Neuron (in vitro differentiated cells): Measurements from ENCODE around the gene NPHP4.
"Not testable (repeated sequence)": the region's sequence is repeated elsewhere in the genome, so short reads cannot be mapped to it uniquely, and the experiment has no call there.

ENCODE experiments used
- H2AFZ ChIP-seq: one replicate; pipeline ENCODE4 v1.6.1; 2013; ENCODE audit warnings: low read depth, mild to moderate bottlenecking, inconsistent platforms, low read length, moderate library complexity
- H3K27me3 ChIP-seq: one replicate; pipeline ENCODE4 v1.6.1; 2013; ENCODE audit warnings: low read length; ENCODE audit not compliant: insufficient read depth
- H3K36me3 ChIP-seq: one replicate; pipeline ENCODE4 v1.6.1; 2013; ENCODE audit warnings: low read length; ENCODE audit not compliant: insufficient read depth
- H3K4me1 ChIP-seq: one replicate; pipeline ENCODE4 v1.6.1; 2013; ENCODE audit warnings: low read length; ENCODE audit not compliant: insufficient read depth
- H3K4me3 ChIP-seq: 2 replicates; pipeline ENCODE4 v1.5.1; 2013; ENCODE audit warnings: mild to moderate bottlenecking, low read length, moderate library complexity
- H3K9me3 ChIP-seq: one replicate; pipeline ENCODE4 v1.6.1; 2013; ENCODE audit warnings: low read length

Gene NPHP4

DNA sequence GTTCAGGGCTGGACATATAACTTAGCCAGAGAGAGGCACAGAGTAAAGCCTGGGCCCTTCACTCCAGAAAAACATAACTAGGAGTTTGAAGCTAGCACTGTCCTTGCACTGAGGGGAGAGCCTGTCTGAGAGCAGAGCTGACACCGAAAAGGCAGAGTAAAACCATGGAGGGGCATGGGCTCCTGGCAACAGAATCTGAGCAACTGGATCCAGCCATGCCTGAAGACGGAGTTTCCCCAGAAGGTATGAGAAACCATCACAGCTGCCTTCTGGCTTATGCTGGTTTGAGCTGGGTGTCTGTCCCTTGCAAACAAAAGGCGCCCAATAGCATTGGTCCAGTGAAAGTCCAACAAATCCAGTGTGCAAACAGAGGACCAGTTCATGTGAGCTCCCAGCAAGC is 137.5 kb downstream of the NPHP4 start:
- Histone ChIP-seq H3K36me3 (no peaks in the 10 kb centered on the region), H3K4me3 (no peak overlapping the region), H3K4me1 (no peaks in the 10 kb centered on the region), H2AFZ (no peak overlapping the region), H3K9me3 (no peaks in the 10 kb centered on the region), H3K27me3 (no peaks in the 10 kb centered on the region)

DNA sequence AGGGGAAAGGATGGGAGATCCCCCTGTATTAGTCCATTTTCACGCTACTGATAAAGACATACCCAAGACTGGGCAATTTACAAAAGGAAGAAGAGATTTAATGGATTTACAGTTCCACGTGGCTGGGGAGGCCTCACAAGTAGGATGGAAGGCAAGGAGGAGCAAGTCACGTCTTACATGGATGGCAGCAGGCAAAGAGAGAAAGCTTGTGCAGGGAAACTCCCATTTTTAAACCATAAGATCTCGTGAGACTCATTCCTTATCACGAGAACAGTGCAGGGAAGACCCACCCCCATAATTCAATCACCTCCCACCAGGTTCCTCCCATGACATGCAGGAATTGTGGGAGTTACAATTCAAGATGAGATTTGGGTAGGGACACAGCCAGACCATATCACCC is 138.4 kb downstream of the NPHP4 start:
- not testable (repeated sequence) for H2AFZ ChIP-seq, H3K27me3 ChIP-seq, H3K36me3 ChIP-seq, H3K4me1 ChIP-seq, H3K4me3 ChIP-seq, H3K9me3 ChIP-seq

DNA sequence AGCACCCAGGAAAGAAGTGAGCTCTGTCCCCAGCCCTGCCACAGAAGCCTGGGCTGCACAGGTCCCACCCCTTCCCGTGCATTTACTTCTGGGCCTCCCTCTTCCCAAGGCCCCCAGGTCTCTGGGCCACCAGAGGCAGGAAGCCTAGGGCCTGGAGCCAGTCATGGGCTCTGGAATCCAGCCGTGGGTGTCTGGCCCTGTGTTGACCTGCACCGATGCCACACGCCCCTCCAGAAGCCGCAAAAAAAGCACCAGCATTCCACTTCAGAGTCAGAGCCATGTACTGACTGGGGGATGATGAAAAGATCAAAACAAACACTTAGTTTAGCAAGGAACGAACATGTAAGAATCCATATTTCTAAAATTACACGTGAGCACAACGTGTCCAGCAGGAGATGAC is 141.7 kb downstream of the NPHP4 start:
- no peak overlapping the region for H2AFZ ChIP-seq
- H3K27me3 ChIP-seq = peaks cover 5% of the 10 kb centered on the region
- H3K36me3 ChIP-seq = no peaks in the 10 kb centered on the region
- H3K9me3 ChIP-seq = no peaks in the 10 kb centered on the region
- no peak overlapping the region for H3K4me3 ChIP-seq
- no peaks in the 10 kb centered on the region for H3K4me1 ChIP-seq

DNA sequence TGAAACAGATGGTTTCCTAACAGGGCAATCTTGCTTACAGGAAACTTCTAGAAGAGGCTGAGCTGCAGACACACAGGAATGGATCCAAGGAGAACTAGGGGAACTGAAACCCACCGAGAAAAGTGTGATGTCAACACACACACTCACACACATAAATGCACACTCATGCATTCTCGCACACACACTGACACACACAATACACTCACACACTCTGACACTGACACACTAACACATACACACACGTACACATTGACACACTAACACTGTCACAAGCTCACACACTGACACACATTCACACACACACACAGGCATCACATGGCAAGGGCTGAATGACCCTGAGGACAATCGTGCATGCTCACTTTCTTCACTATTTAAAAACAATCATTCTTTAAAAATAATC is 142.7 kb downstream of the NPHP4 start:
- no peaks in the 10 kb centered on the region for H3K9me3 ChIP-seq
- H3K4me3 ChIP-seq = no peak overlapping the region
- peaks cover 8% of the 10 kb centered on the region for H3K27me3 ChIP-seq
- no peak overlapping the region for H2AFZ ChIP-seq
- H3K36me3 ChIP-seq = no peaks in the 10 kb centered on the region
- no peaks in the 10 kb centered on the region for H3K4me1 ChIP-seq

DNA sequence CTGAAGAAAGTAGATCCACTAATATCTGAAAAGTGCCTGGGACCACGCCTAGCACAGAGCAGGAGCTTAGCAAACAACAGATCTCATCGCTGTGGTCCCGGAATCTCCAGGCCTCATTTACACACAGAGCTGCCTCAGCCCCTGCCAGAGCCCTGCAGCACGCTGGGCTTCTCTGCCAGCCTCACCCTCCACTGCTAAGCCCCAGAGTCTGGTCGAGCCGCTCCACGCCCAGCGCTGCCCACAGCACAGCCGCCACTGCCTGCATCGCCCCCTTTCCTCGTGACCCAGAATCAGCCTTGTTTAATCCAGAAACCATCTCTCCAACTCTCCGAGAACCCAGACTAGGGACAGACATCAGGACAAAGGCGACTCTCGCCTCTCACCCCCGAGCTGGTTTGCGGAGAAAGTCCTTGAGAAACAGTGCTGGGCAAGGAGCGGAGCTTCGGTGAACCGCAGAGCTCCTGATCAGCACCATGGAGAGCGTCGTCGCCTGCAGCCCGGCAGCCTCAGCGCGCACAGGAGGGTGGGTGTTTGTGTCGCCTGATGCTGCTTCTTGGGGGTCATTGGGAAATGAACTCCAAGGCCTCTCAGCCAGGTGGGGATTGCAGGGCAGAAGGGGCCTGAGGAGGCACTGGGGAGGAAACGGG is 145.1 kb downstream of the NPHP4 start:
- H3K4me1 ChIP-seq = no peaks in the 10 kb centered on the region
- no peak overlapping the region for H3K4me3 ChIP-seq
- H3K9me3 ChIP-seq = no peaks in the 10 kb centered on the region
- peaks cover 16% of the 10 kb centered on the region for H3K27me3 ChIP-seq
- no peaks in the 10 kb centered on the region for H3K36me3 ChIP-seq
- no peak overlapping the region for H2AFZ ChIP-seq

- H3K27me3 ChIP-seq = peaks cover 24% of the 10 kb centered on the region
- no peaks in the 10 kb centered on the region for H3K9me3 ChIP-seq
- H2AFZ ChIP-seq = no peak overlapping the region
- H3K4me3 ChIP-seq = no peak overlapping the region
- no peaks in the 10 kb centered on the region for H3K4me1 ChIP-seq
- no peaks in the 10 kb centered on the region for H3K36me3 ChIP-seq
Measured at GRCh38 chr1:5845376-5845775, 146.8 kb downstream of the NPHP4 start.

DNA sequence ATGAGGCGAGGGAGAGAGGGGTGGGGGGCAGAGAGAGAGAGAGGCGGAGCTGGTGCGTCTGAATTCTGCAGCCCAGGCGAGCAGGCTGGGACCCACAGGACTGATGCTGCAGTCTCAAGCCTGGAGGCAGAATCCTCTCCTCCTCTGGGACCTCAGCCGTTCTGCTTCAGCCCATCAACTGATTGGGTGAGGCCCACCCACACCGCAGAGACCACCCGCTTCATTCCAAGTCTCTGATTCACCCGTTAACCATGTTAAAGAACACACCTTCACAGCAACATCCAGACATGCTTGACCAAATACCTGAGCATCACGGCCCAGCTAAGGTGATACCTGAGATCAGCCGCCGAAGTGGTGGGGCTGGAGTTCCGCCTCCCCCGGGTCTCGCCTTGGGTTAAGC is 147.8 kb downstream of the NPHP4 start:
- H3K4me1 ChIP-seq = no peaks in the 10 kb centered on the region
- no peak overlapping the region for H2AFZ ChIP-seq
- H3K9me3 ChIP-seq = no peaks in the 10 kb centered on the region
- no peak overlapping the region for H3K4me3 ChIP-seq
- no peaks in the 10 kb centered on the region for H3K36me3 ChIP-seq
- H3K27me3 ChIP-seq = peaks cover 24% of the 10 kb centered on the region

- H3K36me3 ChIP-seq = no peaks in the 10 kb centered on the region
- no peak overlapping the region for H2AFZ ChIP-seq
- no peak overlapping the region for H3K4me3 ChIP-seq
- peaks cover 28% of the 10 kb centered on the region for H3K27me3 ChIP-seq
- no peaks in the 10 kb centered on the region for H3K4me1 ChIP-seq
- no peaks in the 10 kb centered on the region for H3K9me3 ChIP-seq
Measured at GRCh38 chr1:5843521-5844096, 148.6 kb downstream of the NPHP4 start.

DNA sequence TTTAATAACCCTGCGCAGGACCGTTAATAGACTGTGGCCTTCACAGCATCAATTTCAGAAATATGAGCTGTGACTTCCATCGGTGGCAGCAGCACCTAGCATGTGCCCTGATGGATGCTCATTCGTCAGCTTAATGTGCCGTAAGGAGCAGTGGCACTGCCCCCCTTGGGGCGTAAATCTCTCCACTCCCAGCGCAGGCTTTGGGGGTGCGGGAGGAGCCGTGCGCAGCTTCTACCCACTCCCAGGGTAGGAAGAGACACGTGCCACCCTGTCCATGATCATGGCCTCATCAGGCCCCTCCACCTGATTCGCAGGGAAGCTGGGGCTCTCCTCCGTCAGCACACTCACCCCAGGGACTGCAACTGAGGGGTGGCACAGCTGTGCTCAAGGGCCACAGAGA is 149.5 kb downstream of the NPHP4 start:
- no peaks in the 10 kb centered on the region for H3K4me1 ChIP-seq
- H3K4me3 ChIP-seq = no peak overlapping the region
- no peaks in the 10 kb centered on the region for H3K36me3 ChIP-seq
- peaks cover 35% of the 10 kb centered on the region for H3K27me3 ChIP-seq
- no peaks in the 10 kb centered on the region for H3K9me3 ChIP-seq
- no peak overlapping the region for H2AFZ ChIP-seq

DNA sequence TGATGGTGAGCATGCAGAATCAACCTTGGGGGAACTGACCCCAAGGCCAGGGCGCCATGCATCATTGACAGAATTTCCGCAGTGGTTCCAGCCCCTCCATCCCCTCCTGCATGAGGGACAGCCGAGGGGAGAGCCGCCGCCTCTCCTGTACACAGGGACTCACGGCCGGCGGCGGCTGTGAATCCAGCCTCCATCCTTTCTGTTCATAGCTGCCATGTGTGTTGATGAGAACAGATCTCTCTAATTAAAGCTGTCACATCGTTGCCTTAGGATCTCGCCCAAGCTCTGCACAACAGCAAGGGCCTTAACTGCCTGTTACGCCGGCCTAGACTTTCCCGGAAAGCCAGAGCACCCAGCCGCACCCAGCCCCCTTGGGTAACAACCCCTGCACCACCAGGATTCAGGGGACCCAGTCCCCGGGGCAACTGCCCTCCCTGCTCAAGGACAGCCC is 151.6 kb downstream of the NPHP4 start:
- H2AFZ ChIP-seq = no peak overlapping the region

GRCh38 chr1:5839881-5840550 is 152.2 kb downstream of the NPHP4 start:
- Histone ChIP-seq H3K4me1 (no peaks in the 10 kb centered on the region), H3K36me3 (no peaks in the 10 kb centered on the region), H3K9me3 (no peaks in the 10 kb centered on the region), H3K4me3 (no peak overlapping the region), H2AFZ (no peak overlapping the region), H3K27me3 (peaks cover 36% of the 10 kb centered on the region)

More for the DNA sequence above, 151.6 kb downstream of the NPHP4 start:
- Histone ChIP-seq H3K27me3 (peaks cover 33% of the 10 kb centered on the region), H3K36me3 (no peaks in the 10 kb centered on the region), H3K9me3 (no peaks in the 10 kb centered on the region), H3K4me3 (no peak overlapping the region), H3K4me1 (no peaks in the 10 kb centered on the region)

DNA sequence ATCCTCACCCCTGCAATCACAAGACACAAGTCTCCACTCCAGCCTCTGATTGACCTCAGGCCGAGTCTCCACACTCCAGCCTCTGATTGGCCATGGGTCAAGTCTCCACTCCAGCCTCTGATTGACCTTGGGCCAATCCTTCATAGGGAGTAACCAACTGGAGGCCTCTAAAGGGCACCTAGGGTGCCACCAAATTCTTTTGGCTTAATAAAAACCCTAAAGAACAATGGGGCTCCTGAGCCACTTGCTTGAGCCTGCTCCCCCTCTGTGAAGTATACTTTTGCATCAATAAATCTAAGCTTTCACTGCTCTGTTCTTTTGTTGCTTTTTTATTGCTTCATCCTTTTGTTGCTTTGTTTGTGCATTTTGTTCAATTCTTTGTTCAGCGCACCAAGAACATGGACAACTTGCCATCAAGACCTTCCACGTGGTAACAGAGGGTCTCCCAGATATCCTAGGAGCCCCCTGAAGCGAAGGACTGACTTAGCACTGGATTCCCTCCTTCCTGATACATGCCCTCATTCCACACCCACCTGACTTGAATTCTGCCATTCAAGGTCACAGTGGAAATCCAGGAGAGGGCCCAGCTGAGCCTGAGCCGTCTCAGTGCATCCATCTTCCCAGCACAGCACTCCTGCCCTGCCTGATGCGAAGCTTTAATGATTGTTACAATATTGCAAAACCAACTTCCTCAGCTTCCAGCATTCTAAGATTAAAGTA is 152.9 kb downstream of the NPHP4 start:
- H3K36me3 ChIP-seq = no peaks in the 10 kb centered on the region
- H3K9me3 ChIP-seq = no peaks in the 10 kb centered on the region
- H3K4me3 ChIP-seq = no peak overlapping the region
- no peaks in the 10 kb centered on the region for H3K4me1 ChIP-seq
- no peak overlapping the region for H2AFZ ChIP-seq
- H3K27me3 ChIP-seq = peaks cover 39% of the 10 kb centered on the region

- H3K27me3 ChIP-seq = peaks cover 39% of the 10 kb centered on the region
- no peaks in the 10 kb centered on the region for H3K9me3 ChIP-seq
- H3K36me3 ChIP-seq = no peaks in the 10 kb centered on the region
- no peaks in the 10 kb centered on the region for H3K4me1 ChIP-seq
- no peak overlapping the region for H2AFZ ChIP-seq
- no peak overlapping the region for H3K4me3 ChIP-seq
Measured at GRCh38 chr1:5837976-5838653, 154.1 kb downstream of the NPHP4 start.
